Breast epithelium (tissue), 3 donors: ENCODE data around the gene OTUD7B.

Source experiments
- POLR2A ChIP-seq: fragments of 450-650 bp; IDR thresholded peaks from one replicate; pipeline ENCODE4 v1.6.1; 2016; ENCODE audit warnings: antibody characterized with exemption, mild to moderate bottlenecking, moderate library complexity
- POLR2AphosphoS5 ChIP-seq, 3 donors: sonication (generic); formaldehyde crosslinking; IDR thresholded peaks; one replicate each; pipeline ENCODE4 v1.6.1; 2017; ENCODE audit warnings: antibody characterized with exemption in 3 of 3
- TF ChIP-seq, protein P1 (sequence below), 3 donors: fragments of 450-650 bp; IDR thresholded peaks; one replicate each; pipeline ENCODE4 v1.5.1; 2016 to 2017; ENCODE audit warnings: antibody characterized with exemption in 3 of 3, mild to moderate bottlenecking in 3 of 3, moderate library complexity in 3 of 3

- TF ChIP-seq, protein P1, sequence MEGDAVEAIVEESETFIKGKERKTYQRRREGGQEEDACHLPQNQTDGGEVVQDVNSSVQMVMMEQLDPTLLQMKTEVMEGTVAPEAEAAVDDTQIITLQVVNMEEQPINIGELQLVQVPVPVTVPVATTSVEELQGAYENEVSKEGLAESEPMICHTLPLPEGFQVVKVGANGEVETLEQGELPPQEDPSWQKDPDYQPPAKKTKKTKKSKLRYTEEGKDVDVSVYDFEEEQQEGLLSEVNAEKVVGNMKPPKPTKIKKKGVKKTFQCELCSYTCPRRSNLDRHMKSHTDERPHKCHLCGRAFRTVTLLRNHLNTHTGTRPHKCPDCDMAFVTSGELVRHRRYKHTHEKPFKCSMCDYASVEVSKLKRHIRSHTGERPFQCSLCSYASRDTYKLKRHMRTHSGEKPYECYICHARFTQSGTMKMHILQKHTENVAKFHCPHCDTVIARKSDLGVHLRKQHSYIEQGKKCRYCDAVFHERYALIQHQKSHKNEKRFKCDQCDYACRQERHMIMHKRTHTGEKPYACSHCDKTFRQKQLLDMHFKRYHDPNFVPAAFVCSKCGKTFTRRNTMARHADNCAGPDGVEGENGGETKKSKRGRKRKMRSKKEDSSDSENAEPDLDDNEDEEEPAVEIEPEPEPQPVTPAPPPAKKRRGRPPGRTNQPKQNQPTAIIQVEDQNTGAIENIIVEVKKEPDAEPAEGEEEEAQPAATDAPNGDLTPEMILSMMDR (IDR thresholded peaks at IDR 0.05): no peak
- TF ChIP-seq POLR2A (no peak), POLR2AphosphoS5 (IDR thresholded peaks at IDR 0.05) (no peak)
These were observed 14.6 kb downstream of the OTUD7B start for GRCh38 chr1:149995927-149996326.
